Measurements from ENCODE around the gene CDKAL1.
"Not testable (repeated sequence)": the region's sequence is repeated elsewhere in the genome, so short reads cannot be mapped to it uniquely, and the experiment has no call there.

CDKAL1 gene

DNA sequence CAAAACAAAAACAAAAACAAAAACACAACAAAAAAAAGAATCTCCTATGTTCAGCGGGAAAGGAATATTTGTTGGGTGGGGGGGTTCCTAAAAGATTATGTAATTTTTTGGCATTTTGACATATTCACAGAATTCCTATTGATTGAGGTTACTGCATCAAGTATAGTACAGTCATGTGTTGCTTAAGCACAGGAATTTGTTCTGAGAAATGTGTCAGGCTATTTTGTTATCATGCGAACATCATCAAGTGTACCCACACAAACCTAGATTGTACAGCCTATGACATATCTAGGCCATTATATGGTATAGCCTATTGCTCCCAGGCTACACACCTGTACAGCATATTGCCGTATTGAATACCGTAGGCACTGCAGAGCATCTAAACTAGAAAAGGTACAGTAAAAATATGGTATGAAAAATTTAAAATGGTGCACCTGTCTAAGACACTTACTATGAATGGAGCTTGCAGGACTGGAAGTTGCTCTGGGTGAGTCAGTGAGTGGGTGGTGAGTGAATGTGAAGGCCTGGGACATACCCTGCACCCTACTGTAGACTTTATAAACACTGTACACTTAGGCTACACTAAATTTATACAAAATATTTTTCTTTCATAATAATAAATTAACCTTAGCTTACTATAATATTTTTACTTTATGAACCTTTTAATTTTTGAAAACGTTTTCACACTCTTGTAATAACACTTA is 110.6 kb downstream of the CDKAL1 start:
- DNase-seq: no peak

- not testable (repeated sequence) for DNase-seq
Observed at GRCh38 chr6:20645572-20645971, 111.3 kb downstream of the CDKAL1 start.

- DNase-seq: peak; percentile 25
Observed at GRCh38 chr6:20647585-20647984, 113.3 kb downstream of the CDKAL1 start.

DNA sequence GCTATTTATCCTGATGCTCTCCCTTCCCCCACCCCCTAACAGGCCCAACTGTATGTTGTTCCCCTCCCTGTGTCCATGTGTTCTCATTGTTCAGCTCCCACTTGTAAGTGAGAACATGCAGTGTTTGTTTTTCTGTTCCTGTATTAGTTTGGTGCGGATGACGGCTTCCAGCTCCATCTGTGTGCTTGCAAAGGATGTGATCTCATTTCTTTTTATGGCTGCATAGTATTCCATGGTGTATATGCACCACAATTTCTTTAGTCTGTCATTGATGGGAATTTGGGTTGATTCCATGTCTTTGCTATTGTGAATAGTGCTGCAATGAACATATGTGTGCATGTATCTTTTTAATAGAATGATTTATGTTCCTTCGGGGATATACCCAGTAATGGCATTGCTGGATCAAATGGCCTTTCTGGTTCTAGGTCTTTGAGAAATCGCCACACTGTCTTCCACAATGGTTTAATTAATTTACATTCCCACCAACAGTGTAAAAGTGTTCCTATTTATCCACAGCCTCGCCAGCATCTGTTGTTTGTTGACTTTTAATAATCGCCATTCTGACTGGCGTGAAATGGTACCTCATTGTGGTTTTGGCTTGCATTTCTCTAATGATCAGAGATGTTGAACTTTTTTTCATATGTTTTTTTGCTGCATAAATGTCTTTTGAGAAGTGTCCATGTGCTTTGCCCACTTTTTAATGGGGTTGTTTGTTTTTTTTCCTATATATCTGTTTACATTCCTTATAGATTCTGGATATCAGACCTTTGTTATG is 115.6 kb downstream of the CDKAL1 start:
- DNase-seq: not testable (repeated sequence)

- no peak for DNase-seq
Observed at GRCh38 chr6:20652299-20653084, 118.2 kb downstream of the CDKAL1 start.

GRCh38 chr6:20653085-20653479 is 118.8 kb downstream of the CDKAL1 start:
- no peak for DNase-seq

DNA sequence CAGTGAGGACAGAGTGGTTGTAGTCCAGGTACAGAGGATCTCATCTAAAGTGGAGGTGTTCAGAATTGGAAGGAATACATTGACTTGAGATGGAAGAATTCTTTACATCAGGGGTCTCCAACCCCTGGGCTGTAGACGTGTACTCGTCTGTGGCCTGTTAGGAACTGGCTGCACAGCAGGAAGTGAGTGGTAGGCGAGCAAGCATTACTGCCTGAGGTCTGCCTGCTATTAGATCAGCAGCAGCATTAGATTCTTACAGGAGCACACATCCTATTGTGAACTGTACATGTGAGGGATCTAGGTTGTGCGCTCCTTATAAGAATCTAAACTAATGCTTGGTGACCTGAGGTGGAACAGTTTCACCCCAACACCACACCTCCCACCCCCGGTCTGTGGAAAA is 121.1 kb downstream of the CDKAL1 start:
- DNase-seq: no peak

DNA sequence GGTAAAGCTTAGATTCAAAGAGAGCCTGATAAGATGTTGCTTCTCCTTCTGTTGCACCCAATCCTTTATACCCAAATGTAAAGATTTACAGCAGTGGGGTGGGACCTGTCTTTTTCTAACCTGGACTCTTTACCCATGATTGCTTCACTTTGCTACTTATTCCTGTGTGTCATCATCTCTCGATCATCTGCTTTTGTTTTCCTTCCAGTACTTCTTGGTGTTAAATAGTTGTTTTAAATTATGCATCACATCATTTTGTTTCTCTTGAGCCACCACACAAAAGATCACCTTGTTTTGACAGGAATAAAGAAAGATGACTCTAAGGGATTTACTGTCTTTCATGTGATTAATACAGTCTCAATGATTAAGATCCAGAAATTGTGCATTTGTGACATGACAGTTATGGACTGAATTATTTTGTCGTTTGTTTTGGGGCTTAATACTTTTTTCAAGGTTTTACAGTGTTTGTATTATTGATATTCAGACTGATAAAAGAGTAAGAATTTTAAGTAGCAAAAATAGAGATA is 123.1 kb downstream of the CDKAL1 start:
- no peak for DNase-seq

DNA sequence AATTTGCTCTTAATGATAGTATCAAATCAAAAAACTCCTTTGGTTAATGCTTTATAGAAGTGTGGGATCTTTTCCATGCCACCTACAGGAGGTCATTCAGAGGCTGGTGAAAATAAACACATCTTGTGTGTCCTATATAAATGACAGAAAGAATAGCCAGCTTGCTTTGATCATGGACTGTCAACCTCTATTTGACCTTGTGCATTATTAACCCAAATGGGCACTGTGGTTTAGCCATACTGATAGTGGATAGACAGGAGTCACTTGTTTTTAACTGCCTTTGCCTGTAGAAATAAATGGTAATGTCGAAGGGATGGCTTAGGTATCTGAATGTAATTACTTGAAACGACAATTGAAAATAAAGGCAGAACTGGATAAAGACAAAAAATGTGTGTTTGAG is 123.8 kb downstream of the CDKAL1 start:
- DNase-seq: no peak

DNA sequence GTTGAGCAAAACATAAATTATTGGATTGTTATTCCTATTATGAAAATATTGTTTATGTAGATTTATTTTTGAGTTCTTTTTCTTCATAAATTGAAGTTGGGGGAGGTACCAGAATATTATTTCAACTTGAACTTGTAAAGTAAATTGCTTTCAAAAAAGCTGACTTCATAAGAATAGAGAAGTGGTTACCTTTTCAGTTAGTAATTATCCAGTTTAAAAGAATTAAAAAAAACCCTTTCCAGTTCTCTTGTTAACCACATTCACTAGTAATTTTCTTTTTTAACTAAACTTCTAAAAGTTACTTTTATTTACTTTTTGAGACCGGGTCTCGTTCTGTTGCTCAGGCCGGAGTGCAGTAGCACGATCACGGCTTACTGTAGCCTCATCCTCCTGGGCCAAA is 124.3 kb downstream of the CDKAL1 start:
- DNase-seq: no peak

GRCh38 chr6:20660534-20660933 is 126.3 kb downstream of the CDKAL1 start:
- DNase-seq: no peak

GRCh38 chr6:20661721-20662120 is 127.5 kb downstream of the CDKAL1 start:
- no peak for DNase-seq

DNA sequence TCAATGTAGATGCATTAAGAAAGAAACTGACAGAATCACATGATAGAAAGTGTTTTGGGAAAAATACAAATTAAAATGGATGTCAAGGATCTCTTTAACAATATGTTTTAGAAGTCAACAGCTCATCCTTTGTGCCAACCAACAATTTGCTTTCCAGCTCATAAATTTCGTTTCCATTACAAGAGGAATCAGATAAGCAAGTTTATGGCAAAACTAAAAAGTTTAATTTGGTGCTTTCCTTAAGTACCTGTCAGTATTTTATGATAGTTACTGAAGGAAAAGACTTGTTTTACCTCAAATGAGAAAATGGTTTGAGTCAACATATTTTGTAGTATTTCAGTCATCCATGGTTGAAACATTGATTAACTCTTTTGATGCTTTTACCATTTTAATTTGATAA is 130.0 kb downstream of the CDKAL1 start:
- no peak for DNase-seq

- DNase-seq: no peak
Observed at GRCh38 chr6:20665290-20665689, 131.0 kb downstream of the CDKAL1 start.

GRCh38 chr6:20669571-20670314 is 135.5 kb downstream of the CDKAL1 start:
- peak; percentile 60 for DNase-seq

- DNase-seq: no peak
Observed at GRCh38 chr6:20670750-20671149, 136.5 kb downstream of the CDKAL1 start.

- DNase-seq: no peak
Observed at GRCh38 chr6:20672038-20672437, 137.8 kb downstream of the CDKAL1 start.

GRCh38 chr6:20673458-20673857 is 139.2 kb downstream of the CDKAL1 start:
- DNase-seq: no peak

GRCh38 chr6:20674664-20675063 is 140.4 kb downstream of the CDKAL1 start:
- DNase-seq: no peak

DNA sequence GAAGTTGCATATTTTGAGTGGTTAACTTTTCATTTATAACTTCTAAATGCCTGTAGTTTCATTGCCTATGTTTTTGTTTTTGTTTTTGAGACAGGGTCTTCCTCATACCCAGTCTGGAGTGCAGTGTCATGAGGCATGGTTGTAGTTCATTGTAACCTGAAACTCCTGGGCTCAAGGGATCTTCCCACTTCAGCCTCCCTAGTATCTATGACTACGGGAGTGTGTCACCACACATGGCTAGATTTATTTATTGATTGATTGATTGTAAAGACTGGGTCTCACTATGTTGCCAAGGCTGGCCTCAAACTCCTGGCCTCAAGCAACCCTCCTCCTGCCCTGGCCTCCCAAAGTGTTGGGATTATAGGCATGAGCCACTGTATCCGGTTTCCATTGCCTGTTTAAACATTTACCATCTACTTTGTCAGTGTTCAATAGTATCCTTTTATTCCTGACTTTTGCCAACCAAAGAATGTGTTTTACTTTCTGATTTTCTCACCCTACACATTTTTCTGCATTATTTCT is 144.6 kb downstream of the CDKAL1 start:
- DNase-seq: no peak

- DNase-seq: no peak
Observed at GRCh38 chr6:20680697-20681165, 146.5 kb downstream of the CDKAL1 start.

DNA sequence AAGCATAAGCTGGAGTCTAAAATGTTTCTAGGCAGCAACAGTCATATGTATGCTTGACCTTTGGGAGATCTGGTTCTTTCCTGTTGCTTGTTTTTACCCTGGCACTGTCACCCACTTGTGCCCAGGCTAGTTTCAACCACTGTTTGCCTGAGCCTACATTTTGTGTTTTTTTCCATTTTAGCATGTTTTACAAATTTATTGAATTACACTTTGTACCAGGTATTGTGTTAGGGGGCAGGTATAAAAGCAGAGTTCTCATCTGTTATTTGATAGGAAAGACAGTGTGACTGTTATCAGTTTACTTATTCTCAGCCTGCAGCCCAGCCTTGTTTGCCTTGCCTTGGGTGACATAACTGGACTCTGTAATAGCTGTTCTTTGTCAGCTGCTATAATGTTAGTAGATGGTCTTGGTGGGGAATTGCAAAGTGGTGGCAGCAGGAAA is 147.0 kb downstream of the CDKAL1 start:
- no peak for DNase-seq
